ENCODE measurements around the gene KAZN.

- TF ChIP-seq CTCF (IDR thresholded peaks at IDR 0.05) (no peak), POLR2A (IDR thresholded peaks at IDR 0.05) (no peak)
These were observed 253.3 kb downstream of the KAZN start for GRCh38 chr1:14851760-14852159.
